Ecto neural progenitor cell (in vitro differentiated cells): ENCODE data around the gene PNRC2.

Source experiments
- DNase-seq: peaks from one replicate; pipeline ENCODE4 v3.0.0-alpha.2; 2018; ENCODE audit warnings: low spot score

PNRC2 gene, protein sequence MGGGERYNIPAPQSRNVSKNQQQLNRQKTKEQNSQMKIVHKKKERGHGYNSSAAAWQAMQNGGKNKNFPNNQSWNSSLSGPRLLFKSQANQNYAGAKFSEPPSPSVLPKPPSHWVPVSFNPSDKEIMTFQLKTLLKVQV

DNA sequence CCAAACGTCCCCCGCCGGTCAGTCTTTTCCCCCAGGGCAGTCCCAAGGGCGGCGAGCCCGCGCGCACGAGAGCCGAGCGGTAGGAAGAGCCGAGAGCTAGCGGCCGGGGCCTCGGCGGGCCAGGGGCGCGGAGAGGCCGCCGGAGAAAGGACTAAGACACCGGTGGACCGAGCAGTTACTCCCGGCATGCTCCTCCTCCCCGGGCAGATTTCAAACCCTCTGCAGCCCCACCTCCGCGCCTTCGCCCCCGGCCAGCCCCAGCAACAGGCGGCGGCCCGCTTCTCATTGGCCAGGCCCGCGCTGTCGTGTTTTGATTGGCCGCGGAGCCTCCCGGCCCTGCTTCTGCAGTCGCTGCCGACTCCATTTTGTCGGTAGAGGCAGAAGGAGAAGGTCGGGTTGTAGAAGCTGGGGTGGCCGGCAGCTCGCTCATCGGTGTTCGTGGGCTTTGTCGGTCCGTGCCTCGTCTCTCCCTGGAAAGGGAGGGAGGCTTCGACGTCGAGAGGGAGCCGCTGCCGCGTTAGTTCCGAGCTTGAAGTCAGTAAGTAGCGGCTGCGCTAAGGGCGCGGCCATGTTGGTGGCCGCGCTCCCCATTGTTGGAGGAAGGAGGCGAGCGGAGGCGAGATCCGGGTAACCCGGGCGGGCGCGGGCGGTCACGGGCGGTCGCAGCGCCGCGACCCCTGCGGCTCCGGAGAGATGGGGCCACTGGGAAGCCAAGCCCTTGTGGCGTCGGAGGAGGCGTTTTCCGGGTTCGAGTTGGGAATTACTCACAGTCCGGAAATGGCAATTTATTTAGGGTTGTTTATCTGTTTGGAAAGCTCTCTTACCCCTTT lies at the start of gene PNRC2:
Gene PNRC2 (plus strand): TSS at position 368 of the 830 bp plus-strand sequence. CDS start 1,630 bp downstream, outside the sequence.
- DNase-seq, result peak; percentile 99

DNA sequence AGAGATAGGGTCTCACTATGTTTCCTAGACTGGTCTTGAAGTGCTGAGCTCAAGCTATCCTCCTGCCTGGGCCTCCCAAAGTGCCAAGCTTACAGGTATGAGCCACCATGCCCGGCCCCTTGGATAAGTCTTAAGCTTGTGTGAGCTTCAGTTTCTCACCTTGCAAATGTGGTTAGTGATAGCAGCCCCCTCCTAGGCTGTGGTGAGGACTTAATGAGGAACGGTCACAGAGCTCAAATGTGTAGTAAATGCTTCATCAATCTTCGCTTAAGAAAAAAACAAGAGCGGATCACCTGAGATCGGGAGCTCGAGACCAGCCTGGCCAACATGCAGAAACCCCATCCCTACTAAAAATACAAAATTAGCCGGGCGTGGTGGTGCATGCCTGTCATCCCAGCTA lies 49.5 kb upstream of the PNRC2 start:
- no peak for DNase-seq

DNA sequence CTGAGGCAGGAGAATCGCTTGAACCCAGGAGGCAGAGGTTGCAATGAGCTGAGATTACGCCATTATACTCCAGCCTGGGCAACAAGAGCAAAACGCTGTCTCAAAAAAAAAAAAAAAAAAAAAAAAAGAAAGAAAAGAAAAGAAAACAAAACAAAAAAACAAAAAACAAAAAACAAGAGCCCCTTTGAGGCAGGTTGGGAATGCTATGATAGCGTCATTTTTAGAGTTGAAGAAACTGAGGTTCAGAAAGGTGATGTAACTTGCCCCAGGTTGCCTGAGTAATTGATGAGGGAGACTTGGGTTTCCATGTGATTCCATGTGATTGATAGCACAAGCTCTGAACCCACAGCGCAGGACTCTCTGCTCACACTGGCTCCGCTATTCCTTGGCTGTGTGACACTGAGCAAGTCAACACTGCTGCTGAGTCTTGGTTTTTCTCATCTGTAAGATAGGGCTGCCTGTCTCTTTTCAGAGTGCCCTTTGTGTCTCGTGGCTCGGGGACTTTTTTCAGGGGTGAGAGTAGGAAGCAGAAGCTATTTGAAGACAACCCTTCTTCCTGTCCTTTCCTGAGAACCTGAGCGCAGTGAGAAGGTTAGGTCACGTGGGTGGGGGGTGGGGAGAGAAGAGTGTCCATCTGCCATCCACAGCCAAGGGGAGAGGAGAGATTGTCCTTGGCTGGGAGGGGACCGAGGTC lies 48.9 kb upstream of the PNRC2 start:
- DNase-seq, result no peak

DNA sequence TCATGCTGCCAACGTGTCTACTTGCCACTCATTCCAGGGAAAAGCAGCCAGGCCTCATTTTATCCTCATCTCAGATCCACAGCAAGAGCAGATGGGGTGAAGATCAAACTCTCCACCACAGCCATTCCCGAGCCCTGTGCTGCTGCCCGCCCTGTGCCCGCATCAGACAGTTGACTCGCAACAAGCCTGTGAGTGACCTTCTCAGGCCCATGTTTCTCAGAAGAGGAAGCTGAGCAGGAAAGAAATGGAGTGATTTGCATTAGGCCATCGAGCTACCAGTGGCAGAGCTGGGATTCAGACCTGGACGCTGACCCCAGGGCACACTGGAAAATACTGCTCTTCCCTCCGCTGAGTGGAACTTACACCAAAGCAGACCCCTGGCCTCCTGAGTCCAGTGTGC lies 47.7 kb upstream of the PNRC2 start:
- no peak for DNase-seq

DNA sequence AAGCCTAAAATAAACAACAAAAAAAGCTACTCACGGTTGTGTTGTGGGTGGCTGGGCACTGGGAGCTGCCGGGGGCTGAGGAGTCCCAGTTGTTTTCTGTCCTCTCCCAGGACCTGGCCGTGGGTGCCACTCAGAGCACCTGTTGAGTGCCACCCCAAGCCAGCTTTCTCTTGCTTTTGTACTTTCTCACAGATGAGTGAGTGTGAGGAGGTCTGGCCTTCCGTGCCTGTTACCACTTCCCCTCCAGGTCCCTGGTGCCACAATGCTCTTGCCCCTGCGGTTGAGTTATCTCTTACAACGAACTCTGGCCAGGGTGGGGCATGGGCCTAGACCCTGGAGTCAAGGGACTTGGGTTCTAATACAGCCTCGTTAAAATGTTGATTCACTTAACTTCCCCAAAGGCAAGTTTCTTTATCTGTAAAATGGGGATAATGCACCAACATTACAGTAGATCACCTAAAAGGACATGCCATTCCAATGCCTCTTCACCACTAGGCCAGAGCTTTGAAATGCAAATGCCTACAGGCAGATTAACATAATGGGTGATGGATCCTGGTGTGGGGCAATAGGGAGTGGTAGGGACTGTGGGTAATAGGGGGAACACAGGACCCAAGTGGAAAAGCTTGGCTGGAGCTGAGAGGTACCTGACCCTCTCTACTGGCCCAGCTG lies 46.3 kb upstream of the PNRC2 start, which contains the start of gene CNR2:
Gene CNR2 (minus strand): TSS at position 151 of the 669 bp plus-strand sequence. CDS start 37,745 bp downstream, outside the sequence.
- DNase-seq, result no peak

DNA sequence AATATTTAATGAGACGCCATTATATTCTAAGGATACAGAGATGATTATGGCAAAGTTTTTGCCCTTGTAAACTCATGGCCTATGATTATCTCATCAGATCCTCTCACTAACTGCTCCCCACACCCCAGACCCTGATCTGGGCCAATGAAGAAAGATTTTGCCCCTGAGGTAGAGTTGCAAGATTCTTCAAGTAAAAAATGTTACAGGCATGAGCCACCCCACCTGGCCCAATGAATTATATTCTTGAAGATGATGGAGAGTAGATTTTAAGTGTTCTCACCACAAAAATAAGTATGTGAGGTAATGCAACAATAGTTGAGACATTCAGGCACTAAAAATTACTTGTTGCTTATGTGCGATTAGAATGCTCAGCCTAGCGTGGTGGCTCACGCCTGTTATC lies 44.7 kb upstream of the PNRC2 start:
- no peak for DNase-seq

DNA sequence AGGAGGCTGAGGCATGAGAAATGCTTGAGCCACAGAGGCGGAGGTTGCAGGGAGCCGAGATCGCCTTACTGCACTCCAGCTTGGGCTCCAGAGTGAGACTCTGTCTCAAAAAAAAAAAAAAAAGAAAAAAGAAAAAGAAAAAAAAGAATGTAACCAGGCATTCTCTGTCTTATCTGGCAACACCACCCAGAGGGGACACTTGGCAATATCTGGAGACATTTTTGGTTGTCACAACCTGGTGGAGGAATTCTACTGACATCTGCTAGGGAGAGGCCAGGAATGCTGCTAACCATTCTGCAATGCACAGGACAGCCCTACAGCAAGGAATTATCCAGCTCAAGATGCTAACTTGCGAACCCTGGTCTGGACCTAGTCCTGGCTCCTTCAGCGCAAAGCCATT lies 44.2 kb upstream of the PNRC2 start:
- DNase-seq, result no peak

DNA sequence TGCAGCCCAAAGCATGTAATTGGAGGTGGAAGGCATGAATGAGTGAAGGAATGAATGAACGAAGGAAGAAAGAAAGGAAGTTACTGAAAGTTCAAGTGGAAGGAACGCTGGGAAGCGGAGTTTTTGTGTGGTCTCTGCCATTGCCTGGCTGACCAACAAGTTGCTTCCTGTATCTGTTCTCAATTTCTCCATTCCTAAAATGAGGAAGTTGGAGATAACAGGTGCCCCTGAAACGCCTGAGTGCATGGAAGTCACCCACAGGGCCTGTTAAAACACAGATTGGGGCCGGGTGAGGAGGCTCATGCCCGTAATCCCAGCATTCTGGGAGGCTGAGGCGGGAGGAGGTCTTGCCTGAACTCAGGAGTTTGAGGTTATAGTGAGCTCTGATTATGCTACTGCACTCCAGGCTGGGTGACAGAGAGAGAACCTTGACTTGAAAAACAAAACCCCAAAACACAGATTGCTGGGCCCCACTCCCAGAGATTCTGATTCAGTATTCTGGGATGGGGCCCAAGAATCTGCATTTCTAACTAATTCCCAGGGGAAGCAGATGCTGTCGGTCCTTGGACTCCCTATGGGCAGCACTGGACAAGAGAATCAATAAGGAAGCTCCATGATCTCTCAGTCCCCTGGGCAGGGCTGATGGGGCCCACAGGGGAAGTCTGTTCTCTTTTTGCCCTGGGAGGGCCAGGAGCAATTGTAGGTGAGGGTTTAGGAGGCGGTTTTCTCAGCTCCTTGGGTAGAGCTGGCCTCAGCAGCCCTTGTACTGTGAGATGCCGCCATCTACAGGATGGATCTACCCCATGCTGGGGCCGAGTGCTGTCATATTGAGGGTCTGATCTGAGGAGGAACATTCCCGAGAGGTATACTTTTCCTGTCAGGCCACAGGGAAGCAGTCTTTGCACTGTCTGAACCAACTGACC lies 43.2 kb upstream of the PNRC2 start:
- peak; percentile 78 for DNase-seq

DNA sequence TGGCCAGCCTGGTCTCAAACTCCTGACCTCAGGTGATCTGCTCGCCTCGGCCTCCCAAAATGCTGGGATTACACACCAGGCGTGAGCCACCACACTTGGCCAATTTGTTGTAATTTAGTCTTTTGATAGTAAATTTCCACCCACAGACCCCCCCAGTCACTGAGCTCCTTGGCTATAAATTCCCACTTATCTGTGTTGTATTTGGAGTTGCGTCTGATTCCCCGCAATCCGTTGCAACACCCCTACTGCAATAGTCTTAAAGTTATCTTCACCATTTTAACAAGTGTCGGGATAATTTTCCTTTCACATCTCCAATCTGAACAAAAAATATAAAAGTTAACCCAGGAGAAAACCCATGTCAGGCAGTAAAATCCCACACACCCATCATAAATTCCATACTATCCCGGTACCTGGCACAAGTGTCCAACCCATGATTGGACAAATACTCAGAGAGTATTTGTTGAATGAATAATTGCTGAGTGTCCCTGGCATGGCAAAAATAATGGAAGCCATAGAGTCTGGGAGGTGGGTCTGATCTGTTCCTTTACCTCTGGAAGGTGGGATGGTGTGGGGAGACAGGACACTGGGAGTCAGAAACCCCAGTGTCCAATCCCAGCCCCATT lies 37.2 kb upstream of the PNRC2 start:
- no peak for DNase-seq

DNA sequence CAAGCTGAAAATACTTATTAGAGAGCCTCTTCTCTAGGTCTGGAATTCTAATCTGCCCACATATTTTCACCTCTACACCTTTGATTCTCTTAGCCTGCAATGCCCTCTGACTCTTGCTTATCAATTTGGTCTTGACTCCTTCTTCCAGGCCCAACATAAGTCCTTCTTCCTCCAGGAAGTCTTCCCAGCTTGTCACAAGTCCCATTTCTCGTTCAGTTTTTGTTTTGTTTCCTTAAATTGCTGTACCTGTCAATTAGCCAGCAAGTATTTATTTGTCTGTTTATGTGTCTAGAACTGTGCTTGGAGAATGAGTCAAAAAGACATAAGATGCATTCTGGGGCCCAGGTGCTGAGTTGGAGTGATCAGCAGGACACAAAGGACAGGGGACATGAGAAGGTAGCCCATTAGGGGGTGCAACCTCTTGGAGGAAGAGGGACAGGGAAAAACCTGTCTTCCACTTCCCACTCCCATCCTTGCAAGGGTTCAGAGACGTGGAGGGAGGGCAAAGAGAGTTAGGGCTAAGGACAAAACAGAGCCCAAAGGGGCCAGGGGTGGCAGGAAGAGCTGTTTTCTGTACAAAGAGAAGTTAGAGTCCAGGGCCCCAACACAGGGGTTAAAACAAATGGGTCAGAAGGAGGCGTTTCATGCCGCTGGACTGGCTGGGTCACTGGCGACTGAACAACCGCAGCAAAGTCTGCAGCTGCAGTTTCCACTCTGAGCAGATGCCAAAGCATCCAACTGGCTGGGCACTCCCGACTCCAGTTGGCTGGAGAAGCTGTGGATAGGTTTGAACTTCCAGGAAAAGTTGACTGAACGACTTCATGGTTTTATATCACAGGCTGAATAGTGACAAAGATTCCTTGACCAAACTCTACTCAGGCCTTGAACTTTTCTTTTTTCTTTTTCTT lies 35.8 kb upstream of the PNRC2 start:
- DNase-seq, result no peak

DNA sequence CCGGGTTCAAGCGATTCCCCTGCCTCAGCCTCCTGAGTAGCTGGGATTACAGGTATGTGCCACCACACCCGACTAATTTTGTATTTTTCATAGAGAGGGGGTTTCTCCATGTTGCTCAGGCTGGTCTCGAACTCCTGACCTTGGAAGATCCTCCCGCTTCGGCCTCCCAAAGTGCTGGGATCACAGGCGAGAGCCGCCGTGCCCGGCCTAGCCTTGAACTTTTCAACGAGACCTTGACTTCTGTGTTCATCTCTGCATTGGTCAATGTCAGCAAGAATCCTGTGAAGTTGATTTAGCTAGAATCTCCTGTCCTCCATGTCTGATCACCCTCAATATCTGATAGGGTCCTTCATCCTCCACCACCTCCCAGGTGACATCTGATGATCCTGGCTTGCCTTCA lies 35.0 kb upstream of the PNRC2 start:
- no peak for DNase-seq

DNA sequence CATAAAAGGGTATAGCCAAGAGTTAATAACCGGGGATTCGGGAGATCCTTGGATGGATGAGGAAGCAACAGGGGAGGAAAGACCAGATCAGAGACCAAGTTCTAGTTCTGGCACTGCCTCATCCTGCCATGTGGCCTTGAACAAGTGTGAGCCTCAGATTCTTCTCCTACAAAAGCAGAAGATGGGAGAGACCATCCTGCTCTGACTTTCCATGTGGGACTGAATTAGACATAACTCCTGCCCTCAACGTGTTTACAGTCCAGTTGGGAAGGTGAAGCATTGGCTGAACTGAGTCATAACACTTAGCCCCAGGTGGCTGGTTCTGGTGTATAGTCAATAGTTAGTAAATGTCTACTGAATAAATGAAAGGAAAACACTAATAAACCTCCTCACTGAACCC lies 34.3 kb upstream of the PNRC2 start:
- no peak for DNase-seq

DNA sequence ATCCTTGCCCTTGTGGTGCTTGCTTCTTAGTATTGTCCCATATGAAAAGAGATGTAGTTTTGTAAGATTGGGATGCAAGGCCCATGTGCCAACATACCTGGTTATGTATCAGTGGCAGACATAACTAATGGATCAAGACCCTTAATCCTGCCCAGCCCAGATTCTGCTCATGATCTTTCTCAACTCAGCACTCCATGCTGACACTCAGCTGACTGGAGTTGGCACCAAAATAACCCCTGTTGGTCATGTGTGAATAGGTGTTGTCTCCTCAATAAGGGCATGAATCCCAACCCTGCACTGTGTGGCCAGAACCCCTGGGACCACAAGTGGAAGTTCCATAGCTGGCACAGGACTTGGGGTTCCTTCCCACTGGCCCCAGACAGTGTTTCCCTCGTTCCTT lies 32.5 kb upstream of the PNRC2 start:
- DNase-seq, result no peak

DNA sequence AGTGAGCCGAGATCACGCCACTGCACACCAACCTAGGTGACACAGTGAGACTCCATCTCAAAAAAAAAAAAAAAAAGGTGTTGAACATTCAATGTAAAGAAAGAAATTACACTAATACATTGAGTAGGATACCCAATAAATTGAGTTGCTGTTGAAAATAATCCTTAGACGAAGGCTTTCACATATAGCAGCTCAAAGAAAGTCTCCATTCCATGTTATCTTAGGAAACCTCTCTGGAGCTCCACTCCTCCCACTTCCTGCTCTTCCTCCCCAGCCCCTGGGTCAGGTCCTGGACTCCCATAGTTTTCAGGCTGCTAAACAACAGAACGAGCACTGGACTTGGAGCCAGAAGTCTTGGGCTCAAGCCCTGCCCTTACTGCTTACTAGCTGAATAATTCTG lies 30.8 kb upstream of the PNRC2 start:
- DNase-seq, result no peak

DNA sequence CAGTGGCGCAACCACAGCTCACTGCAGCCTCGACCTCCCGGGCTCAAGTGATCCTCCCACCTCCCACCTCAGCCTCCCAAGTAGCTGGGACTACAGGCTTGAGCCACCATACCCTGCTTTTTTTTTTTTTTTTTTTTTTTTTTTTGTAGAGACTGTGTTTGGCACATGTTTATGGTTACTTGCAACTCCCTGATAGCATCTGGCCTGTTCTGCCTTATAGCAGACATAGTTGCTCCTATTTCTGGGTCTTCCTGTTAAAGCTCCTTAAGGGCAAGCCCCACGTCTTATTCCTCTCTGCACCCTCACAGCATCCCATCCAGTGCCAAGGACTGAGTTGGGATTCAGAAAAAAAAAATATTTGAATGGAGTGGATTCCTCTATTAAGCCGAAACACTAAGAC lies 29.4 kb upstream of the PNRC2 start:
- no peak for DNase-seq

DNA sequence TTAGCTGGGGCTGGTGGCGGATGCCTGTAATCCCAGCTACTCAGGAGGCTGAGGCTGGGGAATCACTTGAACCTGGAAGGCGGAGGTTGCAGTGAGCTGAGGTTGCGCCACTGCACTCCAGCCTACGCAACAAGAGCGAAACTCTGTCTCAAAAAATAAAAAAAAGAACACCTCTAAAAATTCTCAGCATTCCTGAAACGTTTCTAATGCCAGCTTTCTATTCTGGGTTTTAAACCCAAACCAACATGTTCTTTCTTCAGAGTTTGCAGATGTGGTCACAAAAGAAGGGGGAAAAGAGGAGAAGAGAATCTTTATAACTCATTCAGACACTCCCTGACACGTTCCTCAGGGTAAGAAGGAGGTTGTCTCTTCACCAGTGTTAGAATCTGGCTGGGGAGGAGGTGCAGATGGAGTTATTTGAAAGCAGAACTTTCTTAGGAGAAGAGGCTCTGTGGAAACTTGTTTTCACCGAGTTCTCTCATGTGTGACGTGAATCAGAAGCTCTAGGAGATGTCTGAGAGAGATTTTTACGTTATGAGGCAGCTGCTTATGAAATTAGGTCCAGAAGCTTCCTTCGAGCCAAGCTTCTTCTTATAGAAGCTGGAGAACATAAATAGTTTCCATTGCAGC lies 28.7 kb upstream of the PNRC2 start:
- no peak for DNase-seq

DNA sequence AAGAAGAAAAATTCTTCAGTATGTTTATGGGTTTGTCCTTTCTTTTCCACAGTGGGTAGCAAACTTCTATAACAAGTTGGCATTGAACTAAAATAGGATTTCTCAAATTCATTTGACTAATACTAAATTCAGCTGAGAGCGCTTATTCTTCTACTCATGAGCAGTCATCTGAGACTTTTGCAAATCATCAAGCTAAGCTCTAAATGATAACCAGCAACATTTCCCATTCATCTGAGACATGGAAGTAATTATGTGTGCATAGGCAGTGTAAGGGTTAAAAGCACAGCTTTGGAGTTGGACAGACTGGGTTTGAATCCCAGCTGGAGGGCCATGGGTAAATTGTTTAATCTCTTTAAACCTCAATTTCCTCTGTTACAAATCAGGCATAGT lies 28.1 kb upstream of the PNRC2 start:
- DNase-seq, result no peak

DNA sequence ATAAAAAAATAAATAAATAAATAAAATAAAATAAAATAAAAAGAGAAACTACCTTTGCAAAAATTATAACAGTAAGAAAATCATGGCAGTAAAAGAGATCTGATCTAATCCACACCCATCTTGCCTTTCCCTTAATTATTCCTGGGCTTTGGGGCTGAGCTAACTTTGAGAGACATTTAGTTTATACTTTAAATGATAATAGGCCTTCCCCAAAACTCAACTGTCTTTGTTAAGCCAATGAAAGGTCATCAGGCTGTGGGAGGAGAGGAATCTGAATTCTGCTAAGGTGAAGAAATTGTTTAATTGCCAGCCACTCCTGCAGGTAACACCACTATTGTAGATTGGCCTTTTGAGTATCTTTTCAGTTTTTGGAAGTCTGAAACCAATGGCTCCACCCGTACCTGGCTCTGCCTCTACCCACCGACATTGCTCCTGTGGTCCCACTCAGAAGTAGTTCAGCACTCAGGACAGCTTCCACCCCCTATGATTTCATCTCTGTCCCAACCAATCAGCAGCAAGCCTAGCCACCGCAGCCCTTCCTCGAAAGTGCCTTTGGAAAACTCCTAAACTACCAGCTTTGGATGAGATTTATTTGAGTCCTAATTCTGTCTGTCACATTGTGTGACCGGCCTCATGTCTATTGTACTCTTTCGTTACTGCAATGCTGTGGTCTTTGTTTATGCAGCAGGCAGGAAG lies 23.0 kb upstream of the PNRC2 start:
- DNase-seq, result peak; percentile 57

DNA sequence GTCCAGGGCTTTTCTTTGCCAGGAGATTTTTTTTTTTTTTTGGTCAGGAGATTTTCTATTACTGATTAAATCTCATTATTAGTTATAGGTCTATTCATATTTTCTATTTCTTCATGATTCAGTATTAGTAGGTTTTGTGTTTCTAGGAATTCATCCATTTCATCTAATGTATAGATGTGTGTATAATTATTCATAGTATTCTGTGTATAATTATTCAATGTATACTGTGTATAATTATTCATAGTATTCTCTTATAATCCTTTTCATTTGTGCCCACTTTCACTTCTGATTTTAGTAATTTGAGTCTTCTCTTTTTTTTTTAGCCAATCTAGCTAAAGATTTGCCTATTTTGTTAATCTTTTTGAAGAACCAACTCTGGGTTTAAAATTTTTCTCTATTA lies 12.3 kb upstream of the PNRC2 start:
- no peak for DNase-seq
